AG04450 (cell line): ENCODE measurements around the gene OTULINL. TPM values are rescaled to one million over a fixed set of nuclear protein-coding genes. Genes with fewer than 3 reads are reported as not detected.

Source experiments
- CTCF ChIA-PET: fragments of 300-600, 350-600 bp; formaldehyde crosslinking; extraction: SDS; loops from one replicate; lab custom pipeline; 2022; ENCODE audit warnings: antibody characterized with exemption, inconsistent platforms; lab: Charles Lee
- POLR2A ChIA-PET: fragments of 350-600 bp; formaldehyde crosslinking; extraction: SDS; loops from one replicate; lab custom pipeline; 2021; ENCODE audit warnings: antibody characterized with exemption, inconsistent platforms; lab: Yijun Ruan, JAX
- DNase-seq: peaks from one replicate; pipeline ENCODE4 v3.0.0-alpha.2; 2011; ENCODE audit warnings: low read depth, low spot score
- H3K27ac ChIP-seq: one replicate; pipeline ENCODE4 v1.5.1; 2012; ENCODE audit warnings: low read depth, low read length, control low read depth
- H3K27me3 ChIP-seq: one replicate; pipeline ENCODE4 v1.6.0; 2012; ENCODE audit warnings: low read length; ENCODE audit not compliant: control insufficient read depth, insufficient read depth
- H3K4me3 ChIP-seq: 2 replicates; pipeline ENCODE4 v1.5.1; 2011; ENCODE audit warnings: mild to moderate bottlenecking, low read depth, low read length, control low read depth
- H3K9me3 ChIP-seq: 2 replicates; pipeline ENCODE4 v1.5.1; 2012; ENCODE audit warnings: low read length; ENCODE audit not compliant: control insufficient read depth, insufficient read depth
- polyA plus RNA-seq: library from polyadenylated mRNA; depleted of rRNA; stranded (reverse); fragments of >200 nt; gene quantifications from 2 replicates; pipeline ENCODE4 v1.2.3, GENCODE V29; 2011
- TF ChIP-seq, protein P1 (sequence below): IDR thresholded peaks from 2 replicates; pipeline ENCODE4 v1.5.1; 2011; ENCODE audit warnings: low read depth, low read length, control low read depth, inconsistent platforms

Gene OTULINL
- polyA plus RNA-seq, 1 experiment = 0.21 TPM

DNA sequence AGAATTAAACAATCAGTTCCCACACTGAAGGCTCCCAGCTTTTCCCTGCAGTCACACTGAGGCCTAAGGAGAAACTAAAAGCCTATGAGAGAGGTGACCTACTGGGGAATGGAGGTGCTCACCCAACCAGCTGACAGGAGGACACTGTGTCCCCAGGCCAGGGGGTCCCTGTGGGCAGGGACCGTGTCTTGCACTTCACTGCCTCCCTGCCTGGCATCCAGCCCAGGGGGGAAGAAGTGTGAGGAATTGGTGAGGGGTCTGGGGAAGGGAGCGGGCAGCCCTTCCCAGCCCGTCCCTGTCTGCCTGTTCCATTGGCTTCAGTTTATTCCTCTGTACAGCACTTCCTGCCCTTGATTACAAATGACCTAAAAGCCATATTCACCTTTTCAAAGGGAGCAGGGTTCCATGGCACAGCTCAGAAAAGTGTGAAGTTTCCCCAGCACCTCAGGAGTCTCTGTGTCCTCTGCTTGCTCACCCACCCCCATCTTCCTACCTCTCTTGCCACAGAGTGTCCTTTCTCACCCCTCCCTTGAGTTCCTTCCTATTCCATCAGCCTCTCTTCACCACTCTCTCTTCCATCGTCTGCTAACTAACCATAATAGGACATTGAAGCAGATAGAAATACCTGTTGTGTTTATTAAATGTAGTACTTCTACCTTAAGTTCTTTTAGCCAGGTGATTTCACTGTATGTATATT, 12.9 kb downstream of the OTULINL start:
- TF ChIP-seq, protein P1, sequence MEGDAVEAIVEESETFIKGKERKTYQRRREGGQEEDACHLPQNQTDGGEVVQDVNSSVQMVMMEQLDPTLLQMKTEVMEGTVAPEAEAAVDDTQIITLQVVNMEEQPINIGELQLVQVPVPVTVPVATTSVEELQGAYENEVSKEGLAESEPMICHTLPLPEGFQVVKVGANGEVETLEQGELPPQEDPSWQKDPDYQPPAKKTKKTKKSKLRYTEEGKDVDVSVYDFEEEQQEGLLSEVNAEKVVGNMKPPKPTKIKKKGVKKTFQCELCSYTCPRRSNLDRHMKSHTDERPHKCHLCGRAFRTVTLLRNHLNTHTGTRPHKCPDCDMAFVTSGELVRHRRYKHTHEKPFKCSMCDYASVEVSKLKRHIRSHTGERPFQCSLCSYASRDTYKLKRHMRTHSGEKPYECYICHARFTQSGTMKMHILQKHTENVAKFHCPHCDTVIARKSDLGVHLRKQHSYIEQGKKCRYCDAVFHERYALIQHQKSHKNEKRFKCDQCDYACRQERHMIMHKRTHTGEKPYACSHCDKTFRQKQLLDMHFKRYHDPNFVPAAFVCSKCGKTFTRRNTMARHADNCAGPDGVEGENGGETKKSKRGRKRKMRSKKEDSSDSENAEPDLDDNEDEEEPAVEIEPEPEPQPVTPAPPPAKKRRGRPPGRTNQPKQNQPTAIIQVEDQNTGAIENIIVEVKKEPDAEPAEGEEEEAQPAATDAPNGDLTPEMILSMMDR = no peak
- CTCF ChIA-PET = no interaction called here
- H3K27me3 ChIP-seq = peaks cover 12% of the 10 kb centered on the region
- no peak for DNase-seq
- no peaks in the 10 kb centered on the region for H3K9me3 ChIP-seq
- H3K27ac ChIP-seq = no peak overlapping the region
- POLR2A ChIA-PET = no interaction called here
- no peak overlapping the region for H3K4me3 ChIP-seq

DNA sequence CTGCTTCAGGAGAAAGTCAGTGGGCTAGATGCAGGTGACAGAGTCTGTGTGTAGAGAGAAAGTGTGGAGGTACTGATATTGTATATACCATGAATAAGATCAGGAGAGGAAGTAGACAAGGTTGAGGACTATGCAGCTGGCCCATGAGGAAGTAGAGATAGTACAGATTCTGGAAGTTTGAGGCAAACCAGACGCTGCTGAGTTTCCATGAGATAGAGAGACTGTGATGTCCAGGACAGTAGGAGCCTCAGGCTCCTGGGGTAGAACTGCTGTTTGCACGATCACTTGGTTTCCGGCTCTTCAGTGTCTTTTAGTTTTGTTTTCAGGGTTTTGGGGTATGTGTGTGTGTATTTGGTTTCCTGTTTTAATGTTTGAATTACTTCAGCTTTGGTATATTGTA, 13.6 kb downstream of the OTULINL start:
- DNase-seq = no peak
- Histone ChIP-seq H3K27ac (no peak overlapping the region), H3K27me3 (peaks cover 12% of the 10 kb centered on the region), H3K9me3 (no peaks in the 10 kb centered on the region), H3K4me3 (no peak overlapping the region)
- TF ChIP-seq, protein P1 = no peak
- POLR2A ChIA-PET = no interaction called here
- CTCF ChIA-PET = no interaction called here

DNA sequence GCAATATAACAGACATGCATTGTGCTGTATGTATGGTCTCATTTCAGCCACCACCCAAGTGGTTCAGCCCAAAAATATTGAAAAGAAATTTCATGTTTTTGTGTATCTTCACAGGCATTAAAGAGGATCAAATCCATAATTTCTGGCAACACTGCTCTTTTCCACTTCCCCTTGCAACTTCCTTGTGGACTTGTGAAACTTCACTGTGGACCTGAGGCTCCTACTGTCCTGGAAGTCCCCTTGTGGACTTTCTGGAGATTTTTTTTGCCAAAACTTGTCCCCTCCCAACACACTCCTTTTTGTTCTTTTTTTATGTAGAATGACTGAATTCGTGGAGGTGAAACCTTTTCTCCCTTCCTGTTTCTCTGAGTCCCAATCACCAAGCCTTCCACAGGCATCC, 14.3 kb downstream of the OTULINL start:
- POLR2A ChIA-PET = no interaction called here
- no peak overlapping the region for H3K27ac ChIP-seq
- TF ChIP-seq, protein P1 = no peak
- H3K27me3 ChIP-seq = peaks cover 12% of the 10 kb centered on the region
- no peaks in the 10 kb centered on the region for H3K9me3 ChIP-seq
- CTCF ChIA-PET = no interaction called here
- H3K4me3 ChIP-seq = no peak overlapping the region
- no peak for DNase-seq

DNA sequence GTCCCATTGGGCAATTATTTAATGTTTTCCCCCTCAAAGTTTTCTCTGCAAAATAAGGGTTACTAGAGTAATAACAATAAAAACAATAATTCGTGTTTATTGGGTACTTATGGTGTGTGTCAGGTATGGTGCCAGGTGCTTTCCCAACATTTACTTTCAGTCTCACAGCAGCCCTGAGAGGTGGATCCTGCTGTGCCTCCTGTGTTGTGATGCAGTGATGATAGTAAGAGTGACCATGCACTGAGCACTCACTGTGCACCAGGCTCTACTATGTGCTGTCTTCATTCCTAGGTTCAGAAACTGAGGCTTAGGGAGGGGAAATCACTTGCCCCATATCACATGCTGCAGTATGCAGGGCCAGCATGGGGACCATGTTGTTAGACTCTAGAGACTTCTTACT, 15.5 kb downstream of the OTULINL start:
- H3K4me3 ChIP-seq = no peak overlapping the region
- no peaks in the 10 kb centered on the region for H3K9me3 ChIP-seq
- ChIA-PET CTCF (no interaction called here), POLR2A (no interaction called here)
- H3K27ac ChIP-seq = no peak overlapping the region
- H3K27me3 ChIP-seq = peaks cover 16% of the 10 kb centered on the region
- TF ChIP-seq, protein P1 = no peak
- no peak for DNase-seq

DNA sequence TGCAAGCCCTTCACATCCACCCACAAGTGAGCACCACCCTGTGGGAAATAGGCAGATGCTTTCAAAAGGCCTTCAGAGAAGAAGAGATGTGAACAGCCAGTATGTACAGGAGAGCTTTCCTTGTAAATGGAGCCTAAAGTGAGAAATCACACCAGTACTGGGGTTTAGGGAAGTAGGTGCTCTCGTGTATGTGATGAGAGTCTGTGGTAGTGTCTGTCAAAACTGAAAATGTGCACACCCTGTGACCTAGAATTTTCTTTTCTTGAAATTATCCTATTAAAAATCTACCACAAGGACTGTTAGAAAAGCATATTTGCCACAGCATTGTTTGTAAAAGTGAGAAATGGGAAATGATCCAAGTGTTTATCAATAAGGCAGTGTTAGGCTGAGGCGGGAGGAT, 16.6 kb downstream of the OTULINL start:
- ChIA-PET CTCF (interaction anchor here (1.1 kb wide), 1 partner anchor 50 kb away, joined by 3 read pairs; no protein-coding TSS in a partner anchor), POLR2A (no interaction called here)
- H3K9me3 ChIP-seq = no peaks in the 10 kb centered on the region
- peaks cover 16% of the 10 kb centered on the region for H3K27me3 ChIP-seq
- no peak for DNase-seq
- H3K4me3 ChIP-seq = no peak overlapping the region
- TF ChIP-seq, protein P1 = no peak
- H3K27ac ChIP-seq = no peak overlapping the region
